SK-N-MC (cell line): ENCODE data around the gene LRIT3.
"Not testable (repeated sequence)": the region's sequence is repeated elsewhere in the genome, so short reads cannot be mapped to it uniquely, and the experiment has no call there.

ENCODE experiments used
- DNase-seq: peaks from one replicate; pipeline ENCODE4 v3.0.0-alpha.2; 2011; ENCODE audit warnings: low read depth, low spot score
- H3K27ac ChIP-seq: fragments of 200-600 bp; sonication (generic); 2 replicates; pipeline ENCODE4 v1.5.1; 2016; ENCODE audit warnings: mixed run types
- H3K36me3 ChIP-seq: fragments of 200-600 bp; sonication (generic); 2 replicates; pipeline ENCODE4 v1.6.1; 2017; ENCODE audit warnings: antibody characterized with exemption, low read length, mixed read lengths; ENCODE audit not compliant: insufficient read depth
- H3K4me3 ChIP-seq: fragments of 200-600 bp; sonication (generic); 2 replicates; pipeline ENCODE4 v1.5.1; 2016
- H3K9ac ChIP-seq: fragments of 200-600 bp; sonication (generic); 2 replicates; pipeline ENCODE4 v1.8.0; 2017; ENCODE audit warnings: mixed run types, mixed read lengths; ENCODE audit not compliant: insufficient read length
- H3K9me3 ChIP-seq: fragments of 200-600 bp; sonication (generic); 2 replicates; pipeline ENCODE4 v1.6.1; 2017; ENCODE audit warnings: low read depth, mild to moderate bottlenecking, antibody characterized with exemption, low read length, moderate library complexity, mixed read lengths
- EZH2 ChIP-seq: fragments of 200-600 bp; sonication (generic); IDR thresholded peaks from one replicate; pipeline ENCODE4 v1.6.1; 2017; ENCODE audit warnings: antibody characterized with exemption
- FOXP2 ChIP-seq: optimal IDR thresholded peaks from 2 replicates; pipeline ENCODE3; 2011; ENCODE audit warnings: mild to moderate bottlenecking, moderate library complexity; ENCODE audit not compliant: insufficient read depth; ENCODE audit errors: extremely low read length, control extremely low read depth
- POLR2AphosphoS5 ChIP-seq: IDR thresholded peaks from 2 replicates; pipeline ENCODE4 v1.6.1; 2012; ENCODE audit warnings: mild to moderate bottlenecking, low read depth, low read length, borderline replicate concordance

LRIT3 gene

GRCh38 chr4:109833756-109834155 lies 14.2 kb upstream of the LRIT3 start:
- Histone ChIP-seq H3K9ac (no peak overlapping the region), H3K9me3 (no peaks in the 10 kb centered on the region), H3K4me3 (no peak overlapping the region), H3K27ac (no peak overlapping the region), H3K36me3 (no peaks in the 10 kb centered on the region)
- TF ChIP-seq FOXP2: no peak
- no peak for TF ChIP-seq EZH2
- TF ChIP-seq POLR2AphosphoS5: no peak
- no peak for DNase-seq

DNA sequence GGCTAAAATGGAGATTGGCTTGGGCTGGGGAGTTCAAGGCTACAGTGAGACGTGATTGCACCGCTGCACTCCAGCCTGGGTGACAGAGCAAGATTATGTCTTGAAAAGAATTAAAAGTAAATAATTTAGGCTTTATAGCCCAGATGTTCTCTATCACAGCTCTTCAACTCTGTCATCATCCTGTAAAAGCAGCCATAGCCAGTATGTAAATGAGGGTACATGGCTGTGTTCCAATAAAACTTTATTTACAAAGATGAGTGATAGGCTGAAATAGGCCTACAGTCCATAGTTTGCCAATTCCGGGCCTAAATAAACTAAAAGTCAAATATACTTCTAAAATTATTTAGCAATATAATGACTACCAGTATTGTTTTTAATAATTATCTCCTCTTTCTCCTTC lies 10.9 kb upstream of the LRIT3 start:
- no peak for DNase-seq
- TF ChIP-seq FOXP2 (no peak), POLR2AphosphoS5 (no peak), EZH2 (no peak)
- H3K9ac ChIP-seq: no peak overlapping the region
- no peaks in the 10 kb centered on the region for H3K36me3 ChIP-seq
- no peak overlapping the region for H3K27ac ChIP-seq
- no peaks in the 10 kb centered on the region for H3K9me3 ChIP-seq
- no peak overlapping the region for H3K4me3 ChIP-seq

DNA sequence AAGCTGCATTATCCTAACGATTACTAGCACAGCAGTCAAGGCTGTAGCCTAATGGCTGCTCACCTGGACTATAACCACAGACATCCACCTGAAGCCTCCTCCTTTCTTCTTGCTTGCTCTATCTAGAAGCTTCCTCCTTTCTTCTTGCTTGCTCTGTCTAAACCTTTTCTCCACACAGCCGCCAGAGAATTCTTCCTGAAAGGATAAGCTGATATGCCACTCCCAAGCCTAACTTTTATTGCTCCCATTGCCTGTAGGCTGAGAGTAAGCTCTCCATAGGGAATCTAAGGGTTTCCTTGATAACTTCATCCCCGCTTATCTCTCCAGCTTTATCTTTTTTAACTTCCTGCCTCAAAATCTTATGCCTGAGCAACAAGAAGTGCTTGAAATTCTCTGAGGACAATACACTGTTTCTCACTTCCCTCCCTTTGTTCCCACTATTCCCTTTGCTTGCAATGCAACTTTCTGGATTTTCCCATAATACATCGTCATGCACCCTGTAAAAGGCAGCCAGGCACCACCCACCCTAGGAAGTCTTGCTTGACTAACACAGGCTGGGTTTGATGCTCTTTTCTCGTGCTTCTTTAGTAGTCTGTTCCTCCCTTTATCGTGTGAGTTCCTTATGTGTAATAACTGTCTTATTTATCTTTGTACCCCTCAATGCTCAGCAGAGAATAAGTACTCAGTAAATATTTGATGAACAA lies 1.4 kb upstream of the LRIT3 start:
- H3K36me3 ChIP-seq: no peaks in the 10 kb centered on the region
- no peak overlapping the region for H3K9ac ChIP-seq
- no peaks in the 10 kb centered on the region for H3K9me3 ChIP-seq
- peak; percentile 65 for DNase-seq
- H3K27ac ChIP-seq: no peak overlapping the region
- TF ChIP-seq FOXP2 (no peak), POLR2AphosphoS5 (no peak), EZH2 (no peak)
- no peak overlapping the region for H3K4me3 ChIP-seq

- H3K27ac ChIP-seq: no peak overlapping the region
- H3K36me3 ChIP-seq: no peaks in the 10 kb centered on the region
- no peak for TF ChIP-seq POLR2AphosphoS5
- TF ChIP-seq FOXP2: no peak
- no peak for TF ChIP-seq EZH2
- no peaks in the 10 kb centered on the region for H3K9me3 ChIP-seq
- H3K9ac ChIP-seq: no peak overlapping the region
- DNase-seq: no peak
- H3K4me3 ChIP-seq: no peak overlapping the region
Observed at GRCh38 chr4:109848501-109848900, 594 bp downstream of the LRIT3 start.

- no peaks in the 10 kb centered on the region for H3K36me3 ChIP-seq
- DNase-seq: no peak
- TF ChIP-seq FOXP2 (no peak), POLR2AphosphoS5 (no peak), EZH2 (no peak)
Observed at GRCh38 chr4:109850601-109851000, 2.7 kb downstream of the LRIT3 start.

GRCh38 chr4:109859426-109860300 lies 11.8 kb downstream of the LRIT3 start:
- H3K36me3 ChIP-seq: not testable (repeated sequence)

More at GRCh38 chr4:109850601-109851000, 2.7 kb downstream of the LRIT3 start:
- Histone ChIP-seq H3K27ac (peak overlapping the region; percentile 67), H3K9ac (no peak overlapping the region), H3K9me3 (no peaks in the 10 kb centered on the region), H3K4me3 (no peak overlapping the region)

DNA sequence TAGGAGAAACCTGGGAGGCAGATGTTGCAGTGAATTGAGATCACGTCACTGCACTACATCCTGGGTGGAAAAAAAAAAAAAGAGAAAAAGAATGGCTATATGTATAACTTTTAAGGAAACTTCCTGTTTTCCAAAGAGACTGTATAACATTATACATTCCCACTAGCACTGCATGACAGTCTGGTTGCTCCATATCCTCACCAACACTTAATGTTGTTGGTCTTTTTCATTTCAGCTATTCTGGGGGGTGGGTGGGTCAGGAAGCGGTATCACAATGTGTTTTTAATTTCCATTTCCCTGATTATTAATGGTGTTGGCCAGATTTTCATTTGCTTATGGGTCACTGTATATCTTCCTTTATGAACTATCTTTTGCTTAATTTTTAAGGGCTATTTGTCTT lies 13.4 kb downstream of the LRIT3 start:
- TF ChIP-seq FOXP2: no peak
- TF ChIP-seq POLR2AphosphoS5: no peak
- no peak for TF ChIP-seq EZH2
- Histone ChIP-seq H3K27ac (no peak overlapping the region), H3K36me3 (no peaks in the 10 kb centered on the region), H3K9me3 (peaks cover 8% of the 10 kb centered on the region; the same call in 1 of the 2 replicates), H3K9ac (no peak overlapping the region), H3K4me3 (no peak overlapping the region)
- DNase-seq: no peak

More at GRCh38 chr4:109859426-109860300, 11.8 kb downstream of the LRIT3 start:
- H3K4me3 ChIP-seq, H3K9me3 ChIP-seq, H3K9ac ChIP-seq, DNase-seq, H3K27ac ChIP-seq: not testable (repeated sequence)

DNA sequence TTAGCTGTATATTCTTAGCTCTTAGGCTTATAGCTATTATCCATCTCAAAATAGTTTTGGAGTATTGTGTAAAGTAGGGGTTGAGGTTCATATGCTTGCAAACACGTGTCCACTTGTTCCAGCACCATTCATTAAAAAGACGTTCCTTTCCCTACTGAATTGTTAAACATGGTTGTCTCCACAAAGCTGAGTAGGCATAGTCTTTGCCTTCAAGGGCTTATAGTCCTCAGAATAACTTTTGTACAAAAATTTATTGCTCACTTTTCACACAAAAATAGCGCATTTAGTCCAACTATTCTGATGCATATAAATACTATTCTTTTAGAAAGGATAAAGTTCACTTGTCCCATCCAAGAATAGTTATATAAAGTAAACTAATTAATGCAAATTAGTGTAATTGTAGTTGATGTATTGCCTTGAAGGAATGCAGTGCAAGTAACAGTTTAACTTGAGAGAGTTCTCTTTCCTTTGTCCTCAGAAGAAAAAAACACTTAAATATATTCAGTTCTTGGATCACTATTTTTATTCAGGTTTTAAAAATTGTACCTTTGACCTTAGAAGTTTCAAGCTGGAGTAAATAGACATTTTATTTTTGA lies 14.1 kb downstream of the LRIT3 start:
- Histone ChIP-seq H3K4me3 (no peak overlapping the region), H3K9ac (no peak overlapping the region), H3K27ac (no peak overlapping the region), H3K36me3 (no peaks in the 10 kb centered on the region), H3K9me3 (peaks cover 8% of the 10 kb centered on the region; the same call in 1 of the 2 replicates)
- TF ChIP-seq FOXP2 (no peak), EZH2 (no peak), POLR2AphosphoS5 (no peak)
- no peak for DNase-seq
